HG03097 (cell line): ENCODE measurements around the gene TMEM253.

ENCODE experiments used
- ATAC-seq: cut with Tn5 transposase; IDR thresholded peaks from one replicate; pipeline ENCODE4 v1.9.1; 2021; ENCODE audit not compliant: unreplicated experiment, low FRiP score

Gene TMEM253

DNA sequence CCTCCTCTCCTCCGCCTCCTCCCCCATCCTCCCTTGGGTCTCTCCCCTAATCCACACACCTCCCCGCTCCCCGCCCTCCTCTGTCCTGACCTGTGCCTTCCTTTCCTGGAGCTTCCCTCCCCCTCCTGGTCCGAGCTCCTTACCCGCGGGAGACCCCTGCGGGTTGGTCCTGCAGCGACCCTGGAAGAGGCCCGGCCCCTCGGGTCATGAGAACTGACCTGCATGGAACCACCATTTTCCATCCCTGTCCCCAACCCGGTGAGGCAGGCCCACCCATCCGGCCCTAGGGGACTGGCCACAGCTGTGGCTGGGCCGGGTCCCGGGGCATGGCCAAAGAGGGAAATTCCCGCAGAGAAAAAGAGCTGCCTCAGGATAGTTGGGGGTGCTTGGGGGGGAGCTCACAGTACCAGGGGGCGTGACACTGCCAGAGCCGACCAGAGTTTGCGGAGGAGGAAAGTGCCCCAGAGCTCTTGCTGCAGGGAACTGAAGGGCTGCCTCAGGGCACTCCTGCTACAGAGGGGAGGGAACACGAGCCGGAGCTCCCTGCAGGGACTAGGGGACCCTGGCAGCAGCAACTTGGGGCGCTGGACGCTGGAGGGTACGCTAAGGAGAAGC is 30.1 kb upstream of the TMEM253 start:
- no peak for ATAC-seq

DNA sequence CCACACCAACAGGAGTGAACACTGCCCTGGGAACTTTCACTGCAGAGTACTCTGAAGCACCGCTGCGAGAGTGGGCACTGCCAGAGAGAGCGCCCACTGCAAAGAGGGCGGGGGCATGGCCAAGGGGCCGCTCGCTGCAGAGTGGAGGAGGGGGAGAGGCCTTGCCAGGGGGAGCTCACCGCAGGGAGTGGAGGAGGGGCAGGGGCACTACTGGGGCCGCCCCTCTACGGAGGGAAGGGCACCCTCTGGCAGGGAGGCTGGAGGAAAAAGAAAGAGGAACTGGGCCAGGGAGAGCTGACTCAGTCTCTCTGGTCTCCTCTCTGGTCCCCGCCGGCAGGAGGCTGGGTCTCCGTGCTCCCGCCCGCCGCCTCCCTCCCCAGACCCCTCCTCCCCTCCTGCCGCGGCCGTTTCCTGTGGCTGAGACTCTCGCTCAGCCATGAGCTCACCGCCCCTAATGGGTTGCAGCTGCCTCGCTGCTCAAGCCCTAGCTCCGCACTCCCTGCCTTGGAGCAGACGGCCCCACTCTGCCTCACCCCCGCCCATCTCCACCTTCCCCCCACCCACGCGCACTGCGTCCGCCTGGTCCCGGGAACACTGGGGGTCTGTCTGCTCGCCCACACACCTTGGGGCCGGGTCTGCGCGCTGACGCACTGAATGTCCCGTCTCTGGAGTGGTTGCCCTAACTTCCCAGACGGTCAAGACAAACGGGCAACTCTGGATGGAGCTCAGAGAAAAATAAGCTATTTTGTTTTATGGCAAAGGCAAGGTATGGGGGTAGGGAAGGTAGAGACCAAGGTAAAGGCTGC is 29.4 kb upstream of the TMEM253 start:
- peak; percentile 58 for ATAC-seq

DNA sequence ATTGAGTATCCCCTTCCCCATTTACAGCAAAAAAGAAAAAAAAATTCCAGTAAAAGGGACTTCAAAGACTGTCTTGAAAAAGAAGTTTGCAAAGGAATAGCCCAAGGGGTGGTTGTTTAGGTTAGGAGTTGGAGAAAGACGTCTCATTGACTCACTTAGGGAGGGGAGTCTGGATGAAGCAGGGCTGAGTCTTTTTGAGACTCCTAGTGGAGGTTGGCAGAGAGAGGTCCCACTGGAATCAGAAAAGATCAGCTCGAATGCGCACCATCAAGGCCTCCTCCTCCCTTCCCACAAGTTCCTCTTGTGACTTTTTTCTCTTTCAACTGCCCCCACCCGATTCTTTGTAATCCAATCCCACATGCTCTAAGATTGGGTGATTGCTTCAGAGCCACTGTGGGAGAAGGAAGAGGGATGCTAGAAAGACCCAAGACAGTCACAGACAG is 28.8 kb upstream of the TMEM253 start:
- ATAC-seq: no peak

DNA sequence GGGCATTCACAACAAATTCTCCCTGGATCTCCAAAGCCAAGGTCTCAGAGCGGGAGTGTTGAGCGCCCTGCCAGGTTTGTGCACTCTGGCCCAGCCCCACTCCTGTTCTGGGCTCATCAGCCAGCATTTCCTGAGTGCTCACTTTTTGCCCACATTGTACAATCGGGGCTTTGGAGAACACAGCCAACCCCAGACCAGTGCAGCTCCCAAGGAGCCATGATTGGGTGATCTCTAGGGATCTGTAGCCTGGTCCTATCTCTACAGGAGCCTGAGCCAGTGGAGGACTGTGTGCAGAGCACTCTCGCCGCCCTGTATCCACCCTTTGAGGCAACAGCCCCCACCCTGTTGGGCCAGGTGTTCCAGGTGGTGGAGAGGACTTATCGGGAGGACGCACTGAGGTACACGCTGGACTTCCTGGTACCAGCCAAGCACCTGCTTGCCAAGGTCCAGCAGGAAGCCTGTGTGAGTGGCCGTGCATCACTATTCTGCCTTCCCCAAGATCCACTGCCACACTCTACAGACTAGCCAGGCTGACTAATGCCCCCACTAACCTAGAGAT is 28.0 kb upstream of the TMEM253 start:
- ATAC-seq: no peak

DNA sequence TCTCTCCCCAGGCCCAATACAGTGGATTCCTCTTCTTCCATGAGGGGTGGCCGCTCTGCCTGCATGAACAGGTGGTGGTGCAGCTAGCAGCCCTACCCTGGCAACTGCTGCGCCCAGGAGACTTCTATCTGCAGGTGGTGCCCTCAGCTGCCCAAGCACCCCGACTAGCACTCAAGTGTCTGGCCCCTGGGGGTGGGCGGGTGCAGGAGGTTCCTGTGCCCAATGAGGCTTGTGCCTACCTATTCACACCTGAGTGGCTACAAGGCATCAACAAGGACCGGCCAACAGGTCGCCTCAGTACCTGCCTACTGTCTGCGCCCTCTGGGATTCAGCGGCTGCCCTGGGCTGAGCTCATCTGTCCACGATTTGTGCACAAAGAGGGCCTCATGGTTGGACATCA is 26.9 kb upstream of the TMEM253 start:
- no peak for ATAC-seq

DNA sequence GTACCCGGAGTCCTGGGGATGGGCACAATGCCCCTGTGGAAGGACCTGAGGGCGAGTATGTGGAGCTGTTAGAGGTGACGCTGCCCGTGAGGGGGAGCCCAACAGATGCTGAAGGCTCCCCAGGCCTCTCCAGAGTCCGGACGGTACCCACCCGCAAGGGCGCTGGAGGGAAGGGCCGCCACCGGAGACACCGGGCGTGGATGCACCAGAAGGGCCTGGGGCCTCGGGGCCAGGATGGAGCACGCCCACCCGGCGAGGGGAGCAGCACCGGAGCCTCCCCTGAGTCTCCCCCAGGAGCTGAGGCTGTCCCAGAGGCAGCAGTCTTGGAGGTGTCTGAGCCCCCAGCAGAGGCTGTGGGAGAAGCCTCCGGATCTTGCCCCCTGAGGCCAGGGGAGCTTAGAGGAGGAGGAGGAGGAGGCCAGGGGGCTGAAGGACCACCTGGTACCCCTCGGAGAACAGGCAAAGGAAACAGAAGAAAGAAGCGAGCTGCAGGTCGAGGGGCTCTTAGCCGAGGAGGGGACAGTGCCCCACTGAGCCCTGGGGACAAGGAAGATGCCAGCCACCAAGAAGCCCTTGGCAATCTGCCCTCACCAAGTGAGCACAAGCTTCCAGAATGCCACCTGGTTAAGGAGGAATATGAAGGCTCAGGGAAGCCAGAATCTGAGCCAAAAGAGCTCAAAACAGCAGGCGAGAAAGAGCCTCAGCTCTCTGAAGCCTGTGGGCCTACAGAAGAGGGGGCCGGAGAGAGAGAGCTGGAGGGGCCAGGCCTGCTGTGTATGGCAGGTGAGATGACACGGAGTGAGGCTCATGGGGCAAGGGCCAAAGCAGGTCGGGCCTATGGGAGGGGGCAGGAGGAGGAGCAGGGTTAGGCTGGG is 26.2 kb upstream of the TMEM253 start:
- ATAC-seq: no peak

DNA sequence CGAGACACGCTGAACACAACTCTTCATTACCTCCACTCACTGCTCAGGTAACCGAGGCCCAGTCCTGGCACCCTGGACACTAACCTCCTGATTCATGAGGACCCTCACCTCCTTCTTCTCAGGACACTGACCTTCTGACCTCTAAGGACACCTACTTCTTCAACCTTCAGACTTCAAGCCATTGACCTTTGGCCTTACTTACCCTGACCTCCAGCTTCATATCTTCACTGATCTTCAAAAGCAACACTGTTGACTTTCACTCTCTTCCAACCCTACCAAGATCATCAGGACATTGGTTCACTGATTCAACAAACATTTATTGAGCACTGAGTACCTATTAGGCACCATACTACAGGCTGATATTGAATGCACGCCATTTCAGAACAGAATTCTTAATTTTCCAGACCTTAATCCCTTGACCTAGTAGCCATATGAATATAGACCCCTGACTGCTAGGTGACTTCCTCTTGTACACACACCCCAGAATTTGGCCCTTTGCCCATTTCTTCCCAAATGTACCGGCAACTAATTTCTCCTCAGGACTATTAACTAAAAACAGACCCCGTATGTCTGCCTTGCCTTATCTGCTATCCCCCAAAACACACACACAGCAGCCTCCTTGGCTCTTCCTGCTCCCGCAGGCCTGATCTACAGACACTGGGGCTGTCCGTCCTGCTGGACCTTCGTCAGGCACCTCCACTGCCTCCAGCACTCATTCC is 25.0 kb upstream of the TMEM253 start:
- ATAC-seq: no peak

DNA sequence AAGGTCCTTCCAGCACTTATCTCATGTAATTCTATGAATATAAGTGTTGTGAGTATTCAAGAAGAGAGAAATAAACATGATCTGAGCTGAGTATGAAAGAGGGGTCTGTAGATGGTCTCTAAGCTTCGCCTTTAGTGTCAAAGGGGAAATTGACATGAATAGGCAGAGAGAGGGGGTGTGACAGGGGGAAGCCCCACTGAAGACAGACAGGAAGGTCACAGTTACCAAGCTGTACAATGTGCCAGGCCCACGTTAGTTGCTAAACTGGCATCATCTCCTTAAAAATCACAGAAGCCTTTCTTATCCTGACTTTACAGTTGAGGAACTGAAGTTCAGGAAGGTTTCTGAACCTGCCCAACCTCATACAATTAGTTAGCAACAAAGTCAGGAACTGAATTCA is 23.2 kb upstream of the TMEM253 start:
- ATAC-seq: no peak

DNA sequence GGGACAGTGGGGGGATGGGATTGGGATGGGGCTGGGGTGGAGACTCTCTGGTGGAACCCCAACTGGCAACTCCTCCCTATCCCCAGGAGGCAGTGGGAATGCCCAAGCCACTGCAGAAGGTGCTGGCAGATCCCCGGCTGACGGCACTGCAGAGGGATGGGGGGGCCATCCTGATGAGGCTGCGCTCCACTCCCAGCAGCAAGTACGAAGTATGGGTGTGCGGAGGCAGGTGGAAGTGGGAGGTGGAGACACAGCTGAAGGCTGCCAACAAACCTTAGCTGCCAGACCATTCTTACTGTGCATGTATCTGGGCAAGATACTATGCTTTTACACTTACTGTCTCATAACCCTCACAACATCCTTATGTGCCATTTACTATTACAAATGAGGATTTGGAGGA is 22.6 kb upstream of the TMEM253 start:
- ATAC-seq: no peak

DNA sequence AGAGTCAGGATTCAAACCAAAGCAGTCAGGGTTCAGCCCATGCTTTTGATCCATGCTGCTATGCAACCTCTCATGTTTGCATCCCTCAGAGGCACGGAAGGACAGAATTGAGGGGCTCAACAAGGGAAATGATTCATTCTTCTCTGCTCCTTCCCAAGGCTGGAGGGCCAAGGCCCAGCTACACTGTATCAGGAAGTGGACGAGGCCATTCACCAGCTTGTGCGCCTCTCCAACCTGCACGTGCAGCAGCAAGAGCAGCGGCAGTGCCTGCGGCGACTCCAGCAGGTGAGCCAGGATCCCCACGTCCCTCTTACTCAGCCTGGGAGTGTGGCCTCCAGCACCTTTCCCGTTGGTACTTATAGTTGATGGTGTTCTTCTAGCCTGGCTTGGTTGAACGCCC is 22.1 kb upstream of the TMEM253 start:
- no peak for ATAC-seq

DNA sequence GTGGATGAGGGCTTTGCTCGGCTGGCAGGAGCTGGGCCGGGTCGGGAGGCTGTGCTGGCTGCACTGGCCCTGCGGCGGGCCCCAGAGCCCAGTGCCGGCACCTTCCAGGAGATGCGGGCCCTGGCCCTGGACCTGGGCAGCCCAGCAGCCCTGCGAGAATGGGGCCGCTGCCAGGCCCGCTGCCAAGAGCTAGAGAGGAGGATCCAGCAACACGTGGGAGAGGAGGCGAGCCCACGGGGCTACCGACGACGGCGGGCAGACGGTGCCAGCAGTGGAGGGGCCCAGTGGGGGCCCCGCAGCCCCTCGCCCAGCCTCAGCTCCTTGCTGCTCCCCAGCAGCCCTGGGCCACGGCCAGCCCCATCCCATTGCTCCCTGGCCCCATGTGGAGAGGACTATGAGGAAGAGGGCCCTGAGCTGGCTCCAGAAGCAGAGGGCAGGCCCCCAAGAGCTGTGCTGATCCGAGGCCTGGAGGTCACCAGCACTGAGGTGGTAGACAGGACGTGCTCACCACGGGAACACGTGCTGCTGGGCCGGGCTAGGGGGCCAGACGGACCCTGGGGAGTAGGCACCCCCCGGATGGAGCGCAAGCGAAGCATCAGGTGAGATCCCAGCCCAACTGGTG is 19.2 kb upstream of the TMEM253 start:
- no peak for ATAC-seq

DNA sequence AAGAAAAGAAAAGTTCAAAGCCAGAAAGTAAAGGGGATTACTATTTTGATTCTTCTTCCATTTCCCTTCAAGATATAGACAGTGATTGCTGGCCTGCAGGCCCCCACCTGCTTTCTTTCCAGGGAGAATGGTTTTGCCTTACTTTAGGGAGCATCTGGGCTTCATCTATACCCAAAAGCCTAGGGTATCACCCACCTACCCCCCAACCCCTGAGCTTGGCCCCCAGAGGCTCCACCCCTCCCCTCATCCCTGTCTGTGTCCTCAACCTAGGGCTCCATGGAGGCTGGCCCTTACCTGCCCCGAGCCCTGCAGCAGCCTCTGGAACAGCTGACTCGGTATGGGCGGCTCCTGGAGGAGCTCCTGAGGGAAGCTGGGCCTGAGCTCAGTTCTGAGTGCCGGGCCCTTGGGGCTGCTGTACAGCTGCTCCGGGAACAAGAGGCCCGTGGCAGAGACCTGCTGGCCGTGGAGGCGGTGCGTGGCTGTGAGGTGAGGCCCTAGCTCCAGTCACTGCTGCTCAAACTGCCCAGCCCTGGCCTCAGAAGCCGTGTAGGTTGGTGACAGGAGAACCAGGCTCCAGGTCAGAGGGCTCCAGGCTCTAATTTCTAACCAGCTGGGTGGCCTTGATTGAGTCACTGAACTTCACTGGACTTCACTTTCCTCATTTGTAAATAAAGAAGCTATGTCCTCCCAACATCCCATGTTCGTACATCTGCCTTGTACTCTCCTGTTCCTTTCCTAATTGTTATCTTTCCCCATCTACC is 17.1 kb upstream of the TMEM253 start:
- no peak for ATAC-seq

DNA sequence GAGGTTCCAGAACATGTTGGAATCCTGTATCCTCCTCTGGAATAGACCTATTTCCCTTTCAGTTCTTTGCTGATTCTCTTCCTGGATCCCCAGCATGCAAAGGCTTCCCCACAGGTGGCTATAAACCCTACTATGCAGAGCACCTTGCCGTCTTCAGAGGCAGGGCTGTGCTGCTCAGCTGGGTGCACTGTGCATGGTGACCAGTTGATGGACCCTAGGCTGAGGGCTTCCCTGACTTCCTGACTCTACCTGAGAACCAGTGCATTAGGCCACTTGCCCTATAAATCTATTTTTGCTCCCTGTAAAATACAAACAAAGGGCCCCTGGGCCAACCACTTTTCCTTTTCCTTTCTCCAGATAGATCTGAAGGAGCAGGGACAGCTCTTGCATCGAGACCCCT is 16.5 kb upstream of the TMEM253 start:
- no peak for ATAC-seq

DNA sequence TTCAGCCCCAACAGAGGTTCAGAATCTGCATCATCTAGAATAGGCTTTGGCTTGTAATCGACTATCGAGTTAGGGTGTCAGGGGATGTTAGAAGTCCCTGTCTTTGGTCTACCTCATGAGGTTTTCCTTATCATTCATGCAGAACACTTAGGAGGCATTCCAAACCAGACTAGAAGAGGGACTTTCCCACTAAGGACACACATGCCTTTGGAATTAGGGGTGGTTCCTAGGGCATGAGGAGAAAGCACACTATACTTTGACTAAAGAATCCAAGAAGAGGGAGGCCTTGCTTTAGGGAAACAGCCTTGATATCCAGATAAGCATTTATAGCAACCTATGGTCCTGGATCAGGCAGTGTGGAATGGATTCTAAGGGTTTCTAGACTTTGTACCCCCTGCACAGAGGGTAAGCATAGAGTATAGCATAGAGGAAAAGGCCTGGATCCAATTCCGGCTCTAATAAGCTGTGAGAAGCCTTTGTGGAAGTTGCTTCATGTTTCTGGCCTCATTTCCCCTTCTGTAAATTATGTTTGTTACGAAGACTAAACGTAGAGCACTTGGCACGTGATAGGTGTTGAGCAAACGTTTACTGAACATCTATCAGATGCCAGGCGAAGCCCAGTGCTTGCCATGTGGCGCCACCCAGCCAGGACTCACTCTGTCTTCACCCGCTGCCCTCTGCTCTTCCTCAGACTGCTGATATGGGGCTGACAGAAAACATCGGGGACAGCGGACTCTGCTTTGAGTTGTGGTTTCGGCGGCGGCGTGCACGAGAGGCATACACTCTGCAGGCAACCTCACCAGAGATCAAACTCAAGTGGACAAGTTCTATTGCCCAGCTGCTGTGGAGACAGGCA is 15.6 kb upstream of the TMEM253 start:
- ATAC-seq: no peak

DNA sequence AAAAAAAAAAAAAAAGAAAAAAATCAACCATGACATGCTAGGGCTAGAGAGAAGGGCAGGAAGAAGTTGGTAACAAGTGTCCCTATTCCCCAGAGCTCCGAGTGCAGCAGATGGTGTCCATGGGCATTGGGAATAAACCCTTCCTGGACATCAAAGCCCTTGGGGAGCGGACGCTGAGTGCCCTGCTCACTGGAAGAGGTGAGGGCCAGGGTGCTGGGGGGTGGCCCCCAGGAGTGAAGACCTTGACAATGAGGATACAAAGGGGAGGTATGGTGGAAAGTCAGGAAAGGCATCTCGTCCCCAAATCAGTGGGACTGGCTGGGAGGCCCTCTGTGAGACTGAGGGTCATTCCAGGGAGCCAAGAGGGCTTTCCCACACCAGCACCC is 14.0 kb upstream of the TMEM253 start:
- no peak for ATAC-seq

DNA sequence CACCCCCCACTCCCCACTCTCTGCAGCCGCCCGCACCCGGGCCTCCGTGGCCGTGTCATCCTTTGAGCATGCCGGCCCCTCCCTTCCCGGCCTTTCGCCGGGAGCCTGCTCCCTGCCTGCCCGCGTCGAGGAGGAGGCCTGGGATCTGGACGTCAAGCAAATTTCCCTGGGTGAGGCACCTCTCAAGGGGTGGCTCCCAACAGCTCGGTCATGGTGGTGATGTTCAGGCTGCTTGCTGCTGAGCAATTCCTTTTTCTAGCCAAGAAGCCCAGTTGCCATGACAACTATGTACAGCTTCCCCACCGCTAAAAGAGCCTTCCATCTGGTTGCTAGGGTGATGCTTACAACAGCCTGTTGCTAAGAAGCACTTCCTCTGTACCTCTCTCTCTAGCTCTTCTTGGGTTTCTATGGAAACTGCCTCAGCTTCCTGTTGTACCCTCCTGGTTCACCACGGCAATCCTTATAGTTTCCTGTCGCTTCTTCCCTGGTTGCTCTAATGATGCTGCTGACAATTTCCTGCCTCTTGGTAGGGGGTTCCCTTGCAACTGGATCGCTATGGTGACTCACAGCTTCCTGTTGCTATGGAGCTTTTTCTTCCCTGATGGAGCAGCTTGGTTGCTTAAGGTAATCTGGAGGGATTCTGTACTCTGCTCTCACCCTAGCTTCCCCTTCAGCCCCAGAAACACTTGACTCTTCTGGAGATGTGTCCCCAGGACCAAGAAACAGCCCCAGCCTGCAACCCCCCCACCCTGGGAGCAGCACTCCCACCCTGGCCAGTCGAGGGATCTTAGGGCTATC is 13.4 kb upstream of the TMEM253 start:
- peak; percentile 57 for ATAC-seq

DNA sequence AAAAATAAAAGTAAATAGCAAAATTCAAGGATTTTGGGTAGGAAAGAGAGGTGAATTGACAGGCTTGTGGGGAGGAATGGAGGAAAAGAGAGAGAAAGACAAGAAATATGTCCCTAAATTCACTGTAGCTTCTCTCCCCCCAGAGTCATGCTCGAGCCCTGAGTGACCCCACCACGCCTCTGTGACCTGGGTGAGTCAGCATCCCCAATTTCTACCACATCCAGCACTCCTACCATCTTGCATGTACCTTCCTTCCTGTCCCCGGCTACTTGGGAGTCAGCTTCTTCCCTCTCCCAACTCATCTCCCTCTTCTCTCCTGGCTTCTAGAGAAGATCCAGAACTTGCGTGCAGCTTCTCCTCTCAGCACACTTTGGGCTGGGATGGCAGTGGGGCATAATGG is 12.2 kb upstream of the TMEM253 start:
- no peak for ATAC-seq

DNA sequence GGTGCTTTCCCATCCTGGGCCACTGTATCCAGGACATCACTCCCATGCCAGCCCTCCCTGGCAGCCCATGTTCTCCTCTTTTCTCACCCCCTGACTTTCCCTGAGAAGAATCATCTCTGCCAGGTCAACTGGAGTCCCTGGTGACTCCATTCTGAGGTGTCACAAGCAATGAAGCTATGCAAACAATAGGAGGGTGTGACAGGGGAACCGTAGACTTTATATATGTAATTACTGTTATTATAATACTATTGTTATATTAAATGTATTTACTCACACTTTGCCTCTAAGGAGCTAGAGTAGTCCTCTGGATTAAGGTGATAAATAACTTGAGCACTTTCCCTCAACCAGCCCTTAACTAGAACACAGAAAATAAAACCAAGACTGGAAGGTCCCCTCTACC is 11.6 kb upstream of the TMEM253 start:
- ATAC-seq: no peak
